ENCODE results near the gene GET4.
"Not testable (repeated sequence)": the region's sequence is repeated elsewhere in the genome, so short reads cannot be mapped to it uniquely, and the experiment has no call there.

The GET4 gene

GRCh38 chr7:907158-907980 lies 31.0 kb downstream of the GET4 start:
- Histone ChIP-seq H3K36me3 (replicated peaks; ENCODE audit: insufficient read depth, low read length) (no peaks in the 10 kb centered on the region), H3K9ac (ENCODE audit: low read length) (no peak overlapping the region), H3K4me3 (ENCODE audit: low read length) (no peak overlapping the region), H3K4me2 (ENCODE audit: low read depth, low read length) (no peak overlapping the region), H3K4me1 (ENCODE audit: low read length) (no peaks in the 10 kb centered on the region), H3F3A (ENCODE audit: insufficient read depth, low read length) (peaks cover 4% of the 10 kb centered on the region; the same call in 1 of the 2 replicates), H3K9me3 (replicated peaks; ENCODE audit: insufficient read depth, low read length) (no peaks in the 10 kb centered on the region; the same call in 1 of the 2 replicates), H3K27ac (ENCODE audit: low read length) (no peak overlapping the region), H4K20me1 (ENCODE audit: insufficient read depth, low read length) (no peaks in the 10 kb centered on the region), H3K27me3 (replicated peaks; ENCODE audit: insufficient read depth, low read length) (peaks cover 11% of the 10 kb centered on the region), H3K79me2 (ENCODE audit: low read length) (no peaks in the 10 kb centered on the region), H2AFZ (ENCODE audit: low read length) (no peak overlapping the region), H3K9me2 (replicated peaks; ENCODE audit: insufficient read depth, low read length) (no peaks in the 10 kb centered on the region)
- DNase-seq, result no peak
- TF ChIP-seq EZH2 (optimal IDR thresholded peaks at IDR 0.05; ENCODE audit: low read depth, low read length), result no peak
- no peak for TF ChIP-seq EZH2phosphoT487 (IDR thresholded peaks at IDR 0.05; ENCODE audit: low read length)
- no peak for TF ChIP-seq CTCF (IDR thresholded peaks at IDR 0.05; ENCODE audit: low read length)

DNA sequence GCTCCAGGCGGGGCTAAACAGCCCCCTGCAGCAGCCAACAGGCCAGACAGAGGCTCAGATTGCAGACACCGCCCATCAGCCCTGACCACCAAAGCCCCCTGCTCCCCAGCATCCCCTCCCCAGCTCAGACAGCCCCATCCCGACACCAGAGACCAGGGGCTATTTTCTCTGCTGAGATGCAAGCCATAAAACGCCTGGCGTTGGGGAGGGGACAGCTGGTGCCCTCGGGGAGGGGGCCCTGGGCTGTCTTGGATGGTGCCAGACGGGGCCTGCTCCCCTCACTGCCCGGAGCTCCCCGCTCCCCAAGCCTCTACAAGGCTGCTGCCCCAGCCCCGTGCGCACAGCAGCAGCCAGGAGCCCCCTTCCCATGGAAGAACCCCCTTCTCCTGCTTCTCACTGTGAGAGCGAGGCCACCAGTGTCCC lies 31.8 kb downstream of the GET4 start:
- H3K9me3 ChIP-seq (replicated peaks; ENCODE audit: insufficient read depth, low read length), result no peaks in the 10 kb centered on the region; the same call in 1 of the 2 replicates
- H3F3A ChIP-seq (ENCODE audit: insufficient read depth, low read length), result peaks cover 4% of the 10 kb centered on the region; the same call in 1 of the 2 replicates
- no peak for DNase-seq
- H3K27me3 ChIP-seq (replicated peaks; ENCODE audit: insufficient read depth, low read length), result peaks cover 11% of the 10 kb centered on the region
- H3K4me1 ChIP-seq (ENCODE audit: low read length), result no peaks in the 10 kb centered on the region
- no peak for TF ChIP-seq EZH2phosphoT487 (IDR thresholded peaks at IDR 0.05; ENCODE audit: low read length)
- no peak for TF ChIP-seq CTCF (IDR thresholded peaks at IDR 0.05; ENCODE audit: low read length)
- TF ChIP-seq EZH2 (optimal IDR thresholded peaks at IDR 0.05; ENCODE audit: low read depth, low read length), result no peak
- no peak overlapping the region for H3K9ac ChIP-seq (ENCODE audit: low read length)
- H3K36me3 ChIP-seq (replicated peaks; ENCODE audit: insufficient read depth, low read length), result no peaks in the 10 kb centered on the region
- no peaks in the 10 kb centered on the region for H3K9me2 ChIP-seq (replicated peaks; ENCODE audit: insufficient read depth, low read length)
- H3K79me2 ChIP-seq (ENCODE audit: low read length), result no peaks in the 10 kb centered on the region
- H3K27ac ChIP-seq (ENCODE audit: low read length), result no peak overlapping the region
- no peaks in the 10 kb centered on the region for H4K20me1 ChIP-seq (ENCODE audit: insufficient read depth, low read length)
- no peak overlapping the region for H3K4me3 ChIP-seq (ENCODE audit: low read length)
- H2AFZ ChIP-seq (ENCODE audit: low read length), result no peak overlapping the region
- no peak overlapping the region for H3K4me2 ChIP-seq (ENCODE audit: low read depth, low read length)

- peak; percentile 29 for TF ChIP-seq CTCF (IDR thresholded peaks at IDR 0.05; ENCODE audit: low read length)
- not testable (repeated sequence) for H3K9ac ChIP-seq (ENCODE audit: low read length); H3K79me2 ChIP-seq (ENCODE audit: low read length); H2AFZ ChIP-seq (ENCODE audit: low read length); H3K4me1 ChIP-seq (ENCODE audit: low read length); H3K36me3 ChIP-seq (replicated peaks; ENCODE audit: insufficient read depth, low read length); H3K9me2 ChIP-seq (replicated peaks; ENCODE audit: insufficient read depth, low read length); H3K4me3 ChIP-seq (ENCODE audit: low read length); H3K27ac ChIP-seq (ENCODE audit: low read length); H4K20me1 ChIP-seq (ENCODE audit: insufficient read depth, low read length); DNase-seq; H3K9me3 ChIP-seq (replicated peaks; ENCODE audit: insufficient read depth, low read length); H3F3A ChIP-seq (ENCODE audit: insufficient read depth, low read length); H3K4me2 ChIP-seq (ENCODE audit: low read depth, low read length)
- peaks cover 11% of the 10 kb centered on the region for H3K27me3 ChIP-seq (replicated peaks; ENCODE audit: insufficient read depth, low read length)
Measured at GRCh38 chr7:908591-909357, 32.4 kb downstream of the GET4 start.
